K562 (cell line): ENCODE measurements around the gene MSN. TPM values are rescaled to one million over a fixed set of nuclear protein-coding genes. Genes with fewer than 3 reads are reported as not detected.

Experiments
- ATAC-seq: fragments of 200-7000 bp; cut with Tn5 transposase; 3 replicates; pipeline ENCODE4 v1.9.1; 2020; ENCODE audit warnings: moderate library complexity
- BruUV-seq: library from RNA; stranded (reverse); fragments of 400-500 nt; replicated peaks from 2 replicates; lab custom pipeline; 2021; lab: Mats Ljungman, UMichigan
- CTCF ChIA-PET: fragments of 300-600 bp; formaldehyde crosslinking; extraction: SDS; loops from one replicate; lab custom pipeline; 2021; ENCODE audit warnings: low intra/inter-chr PET ratio; lab: Yijun Ruan, JAX
- POLR2A ChIA-PET: fragments of 300-600, 350-650 bp; sonication (Branson Sonifier 250); formaldehyde crosslinking; extraction: SDS; loops from one replicate; lab custom pipeline; 2021; ENCODE audit warnings: antibody characterized with exemption, inconsistent platforms; lab: Yijun Ruan, JAX
- DNase-seq, 4 experiments: peaks; one replicate each; pipeline versions ENCODE4 v3.0.0 to v3.0.0-alpha.2; 2011 to 2018; ENCODE audit warnings: low spot score in 3 of 4, mixed read lengths in 3 of 4; ENCODE audit errors: extremely low read depth in 1 of 4
- FAIRE-seq: peaks from 2 replicates; lab custom pipeline; 2011; peaks lifted over from hg19 to GRCh38; lab: Jason Lieb, UNC
- H2AFZ ChIP-seq: 2 replicates; pipeline ENCODE4 v1.6.0; 2011; ENCODE audit warnings: low read depth, low read length, control low read depth, inconsistent platforms
- H3K27ac ChIP-seq: fragments of 200-600 bp; 3 replicates; pipeline ENCODE4 v1.8.0; 2011; ENCODE audit warnings: low read depth, mild to moderate bottlenecking, control low read depth, inconsistent platforms, low read length, moderate library complexity, mixed read lengths; ENCODE audit errors: extremely low read depth
- H3K27me3 ChIP-seq, 2 experiments: fragments of 300-600 bp in 1 of 2; 2 replicates in 1 of 2; 3 replicates in 1 of 2; pipeline versions ENCODE4 v1.6.0 to v1.8.0; 2011; ENCODE audit warnings: inconsistent platforms in 2 of 2, low read length in 2 of 2, mild to moderate bottlenecking in 1 of 2, mixed read lengths in 1 of 2, moderate library complexity in 1 of 2; ENCODE audit not compliant: control insufficient read depth in 2 of 2, insufficient read depth in 2 of 2
- H3K36me3 ChIP-seq: fragments of 300-600 bp; 3 replicates; pipeline ENCODE4 v1.8.0; 2011; ENCODE audit warnings: mild to moderate bottlenecking, low read length, inconsistent platforms; ENCODE audit not compliant: control insufficient read depth, insufficient read depth
- H3K4me1 ChIP-seq, 2 experiments: fragments of 200-600 bp in 1 of 2; replicated peaks in 1 of 2; 2 replicates in 1 of 2; 3 replicates in 1 of 2; pipeline versions ENCODE4 v1.5.1 to v1.8.0; 2011; ENCODE audit warnings: inconsistent platforms in 2 of 2, low read length in 2 of 2, mild to moderate bottlenecking in 1 of 2, mixed read lengths in 1 of 2, moderate library complexity in 1 of 2; ENCODE audit not compliant: control insufficient read depth in 2 of 2, insufficient read depth in 2 of 2
- H3K4me2 ChIP-seq: 2 replicates; pipeline ENCODE4 v1.6.1; 2011; ENCODE audit warnings: low read length, control low read depth, inconsistent platforms, mixed read lengths; ENCODE audit not compliant: insufficient read depth
- H3K4me3 ChIP-seq: fragments of 200-600 bp; sonication (generic), shearing (Covaris generic); 2 replicates; pipeline ENCODE4 v1.5.1; 2016; ENCODE audit warnings: control low read depth, inconsistent platforms
- H3K79me2 ChIP-seq: fragments of 200-600 bp; 3 replicates; pipeline ENCODE4 v1.8.0; 2011; ENCODE audit warnings: low read length, inconsistent platforms; ENCODE audit not compliant: control insufficient read depth, insufficient read depth
- H3K9ac ChIP-seq, 2 experiments: 2 replicates each; pipeline versions ENCODE4 v1.6.0 to v1.6.1; 2011; ENCODE audit warnings: low read depth in 2 of 2, low read length in 2 of 2, control low read depth in 1 of 2, inconsistent platforms in 1 of 2, mild to moderate bottlenecking in 1 of 2, mixed read lengths in 1 of 2; ENCODE audit not compliant: insufficient read depth in 1 of 2
- H3K9me1 ChIP-seq: one replicate; pipeline ENCODE4 v1.6.0; 2011; ENCODE audit warnings: inconsistent platforms, mild to moderate bottlenecking, low read length, moderate library complexity; ENCODE audit not compliant: control insufficient read depth, insufficient read depth
- H3K9me3 ChIP-seq: replicated peaks from 2 replicates; pipeline ENCODE4 v1.5.1; 2011; ENCODE audit warnings: low read depth, low read length, inconsistent platforms; ENCODE audit not compliant: control insufficient read depth, insufficient read depth
- H4K20me1 ChIP-seq: replicated peaks from 2 replicates; pipeline ENCODE4 v1.6.1; 2011; ENCODE audit warnings: low read length, inconsistent platforms, mixed read lengths; ENCODE audit not compliant: control insufficient read depth, insufficient read depth
- ARHGAP35 ChIP-seq: fragments of 450-650 bp; IDR thresholded peaks from 2 replicates; pipeline ENCODE4 v1.6.1; 2018; ENCODE audit not compliant: partially characterized antibody
- ARID1B ChIP-seq: fragments of 450-650 bp; IDR thresholded peaks from 2 replicates; pipeline ENCODE4 v1.6.1; 2016; ENCODE audit warnings: antibody characterized with exemption, mild to moderate bottlenecking, inconsistent platforms
- BHLHE40 ChIP-seq: IDR thresholded peaks from 2 replicates; pipeline ENCODE4 v1.6.1; 2011; ENCODE audit warnings: low read length, improper control_type of control experiment
- HCFC1 ChIP-seq: IDR thresholded peaks from 2 replicates; pipeline ENCODE4 v1.6.1; 2012; ENCODE audit warnings: low read depth, low read length, improper control_type of control experiment
- HDGF ChIP-seq: fragments of 450-650 bp; IDR thresholded peaks from 2 replicates; pipeline ENCODE4 v1.6.1; 2016
- HNRNPUL1 ChIP-seq: fragments of 200-400 bp; formaldehyde crosslinking; IDR thresholded peaks from 2 replicates; pipeline ENCODE4 v1.6.1; 2017; ENCODE audit warnings: low read length
- KLF16 ChIP-seq: IDR thresholded peaks from 2 replicates; pipeline ENCODE4 v1.6.1; 2016; ENCODE audit warnings: antibody characterized with exemption
- KLF6 ChIP-seq: fragments of 250-450 bp; sonication (Bioruptor Pico); IDR thresholded peaks from 2 replicates; pipeline ENCODE4 v1.4.0; 2020; ENCODE audit warnings: mild to moderate bottlenecking, moderate library complexity, borderline replicate concordance
- NFYB ChIP-seq: IDR thresholded peaks from 2 replicates; pipeline ENCODE4 v1.6.1; 2011; ENCODE audit warnings: mild to moderate bottlenecking, moderate library complexity; ENCODE audit not compliant: insufficient read length; ENCODE audit errors: extremely low read depth
- NONO ChIP-seq, 2 experiments: fragments of 200-400 bp in 1 of 2; fragments of 450-650 bp in 1 of 2; formaldehyde crosslinking in 1 of 2; IDR thresholded peaks; 2 replicates each; pipeline ENCODE4 v1.6.1; 2017; ENCODE audit warnings: low read depth in 2 of 2, mild to moderate bottlenecking in 2 of 2, moderate library complexity in 2 of 2, low read length in 1 of 2
- PCBP2 ChIP-seq: fragments of 200-400 bp; formaldehyde crosslinking; IDR thresholded peaks from 2 replicates; pipeline ENCODE4 v1.6.1; 2018; ENCODE audit warnings: low read length, low read depth, mild to moderate bottlenecking, moderate library complexity; ENCODE audit not compliant: poor library complexity, severe bottlenecking
- PHB ChIP-seq: fragments of 250-450 bp; sonication (Bioruptor Pico); IDR thresholded peaks from 2 replicates; pipeline ENCODE4 v1.5.0; 2021
- POLR2A ChIP-seq: fragments of 450-650 bp; conservative IDR thresholded peaks from 2 replicates; pipeline ENCODE4 v1.6.1; 2016
- SNAPC5 ChIP-seq: fragments of 250-450 bp; sonication (Bioruptor Pico); IDR thresholded peaks from 2 replicates; pipeline ENCODE4 v1.8.0; 2021; ENCODE audit warnings: moderate library complexity, mild to moderate bottlenecking, inconsistent platforms
- TCF7L2 ChIP-seq: fragments of 150-350 bp; IDR thresholded peaks from 2 replicates; pipeline ENCODE4 v1.6.1; 2016; ENCODE audit warnings: low read depth, mild to moderate bottlenecking, low read length, moderate library complexity
- ZFP36 ChIP-seq: fragments of 150-350 bp; IDR thresholded peaks from 2 replicates; pipeline ENCODE4 v1.6.1; 2018; ENCODE audit warnings: low read length, low read depth; ENCODE audit not compliant: partially characterized antibody
- ZKSCAN3 ChIP-seq: fragments of 250-450 bp; sonication (Bioruptor Pico); IDR thresholded peaks from 2 replicates; pipeline ENCODE4 v1.4.0; 2020
- ZNF12 ChIP-seq: sonication (generic); formaldehyde crosslinking; IDR thresholded peaks from 2 replicates; pipeline ENCODE4 v1.4.0; 2020; ENCODE audit warnings: mild to moderate bottlenecking, missing genetic modification reagents
- ZNF75A ChIP-seq: fragments of 450-650 bp; formaldehyde crosslinking; IDR thresholded peaks from 2 replicates; pipeline ENCODE4 v1.4.0; 2020; ENCODE audit warnings: mild to moderate bottlenecking
- ZNF76 ChIP-seq: fragments of 250-450 bp; sonication (Bioruptor Pico); IDR thresholded peaks from 2 replicates; pipeline ENCODE4 v1.4.0; 2020; ENCODE audit warnings: mild to moderate bottlenecking, moderate library complexity, borderline replicate concordance
- WGBS: fragments of 100-300 bp; shearing (Covaris generic); methylation state at CpG from one replicate; pipeline ENCODE4 v1.1.6; 2016; ENCODE audit warnings: low coverage, mixed read lengths; ENCODE audit not compliant: insufficient coverage; ENCODE audit errors: missing lambda C conversion rate; 5-methylcytosine and 5-hydroxymethylcytosine counted together
- in situ Hi-C: fragments of 300-500 bp; cut with MboI; formaldehyde crosslinking; loops from 4 replicates; pipeline ENCODE4 v1.15.0; 2018; ENCODE audit warnings: inconsistent platforms, mixed read lengths
- intact Hi-C: fragments of 100-400 bp; cut with micrococcal nuclease; formaldehyde crosslinking; loops from 2 replicates; pipeline ENCODE4 v1.14.2; 2022
- polyA plus RNA-seq, 8 experiments: library from polyadenylated mRNA; depleted of rRNA in 4 of 8; stranded (reverse) in 5 of 8; unstranded in 3 of 8; fragments of >200 nt; fragmentation: Nextera tagmentation in 2 of 8; fragmentation: Illumina TruSeq in 1 of 8; extraction: Ambion mirVana in 2 of 8; extraction: Trizol in 1 of 8; gene quantifications; 2 replicates each; pipeline versions ENCODE4 v1.2.1 to v1.2.3, GENCODE V29; 2011 to 2014; ENCODE audit warnings: inconsistent platforms in 1 of 8, missing spikeins in 1 of 8
- total RNA-seq, 7 experiments: library from RNA; depleted of rRNA in 6 of 7; stranded (reverse); fragments of >200 nt in 6 of 7; fragmentation: Illumina TruSeq in 2 of 7; extraction: Trizol in 2 of 7; gene quantifications; 2 replicates each; pipeline versions ENCODE4 v1.2.1 to v1.2.3, GENCODE V29; 2011 to 2021; ENCODE audit warnings: low replicate concordance in 1 of 7
- TF ChIP-seq, protein P1 (sequence below): sonication (generic); formaldehyde crosslinking; IDR thresholded peaks from 2 replicates; pipeline ENCODE4 v1.4.0; 2020; ENCODE audit warnings: mild to moderate bottlenecking, missing genetic modification reagents

MSN gene
- total and polyA plus RNA-seq, 9 of the 15 experiments (the other 6 are each of a cell fraction or from before 2014, with no cell fraction given) = 128 to 486 (median 237) TPM

GRCh38 chrX:65772842-65773241, 105.4 kb downstream of the MSN start (continued):
- TF ChIP-seq ZFP36 (no peak), ARHGAP35 (no peak), KLF6 (no peak)

DNA sequence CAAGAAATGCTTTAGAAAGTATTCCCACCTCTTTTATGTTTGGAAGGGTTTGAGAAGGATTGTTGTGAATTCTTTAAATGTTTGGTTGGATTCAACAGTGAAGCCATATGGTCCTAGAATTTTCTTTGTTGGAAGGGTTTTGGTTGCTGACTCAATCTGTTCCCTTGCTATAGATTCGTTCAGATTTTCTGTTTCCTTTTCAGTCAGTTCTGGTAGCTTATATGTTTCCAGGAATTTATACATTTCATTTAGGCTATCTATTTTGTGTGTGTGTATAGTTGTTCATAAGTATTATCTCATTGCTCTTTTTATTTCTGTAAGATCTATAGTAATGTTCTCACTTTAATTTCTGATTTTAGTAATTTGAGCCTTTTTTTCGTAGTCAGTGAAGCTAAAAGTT, 114.4 kb downstream of the MSN start:
- in situ Hi-C loops (no loop called here), intact Hi-C loops (no loop called here)
- H3K36me3 ChIP-seq = no peaks in the 10 kb centered on the region
- FAIRE-seq = no peak
- no TSS peak for BruUV-seq
- DNase-seq = no peak
- no peaks in the 10 kb centered on the region for H3K27me3 ChIP-seq
- H3K9me3 ChIP-seq = no peaks in the 10 kb centered on the region
- no peaks in the 10 kb centered on the region for H4K20me1 ChIP-seq
- ChIA-PET POLR2A (no interaction called here), CTCF (no interaction called here)
- H3K4me2 ChIP-seq = no peak overlapping the region
- ATAC-seq = no peak
- 35% methylated on average over 2 of the region's 2 CpGs for WGBS
- H2AFZ ChIP-seq = no peak overlapping the region
- H3K27ac ChIP-seq = no peak overlapping the region
- H3K4me1 ChIP-seq = no peaks in the 10 kb centered on the region
- TF ChIP-seq POLR2A (no peak), BHLHE40 (no peak), KLF16 (no peak), HCFC1 (no peak), PHB (CRISPR knock-in tag) (no peak), HDGF (no peak), ZNF76 (CRISPR knock-in tag) (no peak), ZNF75A (no peak), NFYB (no peak), NONO (IDR thresholded peaks at IDR 0.05; ENCODE audit: low read depth in 2 of 2, low read length in 1 of 2) (no peak), ZKSCAN3 (no peak), ZNF12 (no peak), HNRNPUL1 (no peak), ARID1B (no peak), PCBP2 (no peak), SNAPC5 (CRISPR knock-in tag) (no peak), TCF7L2 (no peak)
- TF ChIP-seq, protein P1, sequence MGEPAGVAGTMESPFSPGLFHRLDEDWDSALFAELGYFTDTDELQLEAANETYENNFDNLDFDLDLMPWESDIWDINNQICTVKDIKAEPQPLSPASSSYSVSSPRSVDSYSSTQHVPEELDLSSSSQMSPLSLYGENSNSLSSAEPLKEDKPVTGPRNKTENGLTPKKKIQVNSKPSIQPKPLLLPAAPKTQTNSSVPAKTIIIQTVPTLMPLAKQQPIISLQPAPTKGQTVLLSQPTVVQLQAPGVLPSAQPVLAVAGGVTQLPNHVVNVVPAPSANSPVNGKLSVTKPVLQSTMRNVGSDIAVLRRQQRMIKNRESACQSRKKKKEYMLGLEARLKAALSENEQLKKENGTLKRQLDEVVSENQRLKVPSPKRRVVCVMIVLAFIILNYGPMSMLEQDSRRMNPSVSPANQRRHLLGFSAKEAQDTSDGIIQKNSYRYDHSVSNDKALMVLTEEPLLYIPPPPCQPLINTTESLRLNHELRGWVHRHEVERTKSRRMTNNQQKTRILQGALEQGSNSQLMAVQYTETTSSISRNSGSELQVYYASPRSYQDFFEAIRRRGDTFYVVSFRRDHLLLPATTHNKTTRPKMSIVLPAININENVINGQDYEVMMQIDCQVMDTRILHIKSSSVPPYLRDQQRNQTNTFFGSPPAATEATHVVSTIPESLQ (CRISPR knock-in tag) = no peak
- no peaks in the 10 kb centered on the region for H3K9me1 ChIP-seq
- no peak overlapping the region for H3K9ac ChIP-seq
- H3K79me2 ChIP-seq = no peaks in the 10 kb centered on the region
- no peak overlapping the region for H3K4me3 ChIP-seq
